Amniotic stem cell (primary cell): ENCODE results near the gene CD1B.
"Not testable (repeated sequence)": the region's sequence is repeated elsewhere in the genome, so short reads cannot be mapped to it uniquely, and the experiment has no call there.

ENCODE experiments used
- DNase-seq: peaks from one replicate; lab custom pipeline; 2025; lab: John Stamatoyannopoulos, UW

The CD1B gene

GRCh38 chr1:158331481-158332150 lies at the start of gene CD1B:
Gene CD1B (minus strand): TSS chr1:158331531. CDS start chr1:158331423, 108 bp downstream.
- no peak for DNase-seq

DNA sequence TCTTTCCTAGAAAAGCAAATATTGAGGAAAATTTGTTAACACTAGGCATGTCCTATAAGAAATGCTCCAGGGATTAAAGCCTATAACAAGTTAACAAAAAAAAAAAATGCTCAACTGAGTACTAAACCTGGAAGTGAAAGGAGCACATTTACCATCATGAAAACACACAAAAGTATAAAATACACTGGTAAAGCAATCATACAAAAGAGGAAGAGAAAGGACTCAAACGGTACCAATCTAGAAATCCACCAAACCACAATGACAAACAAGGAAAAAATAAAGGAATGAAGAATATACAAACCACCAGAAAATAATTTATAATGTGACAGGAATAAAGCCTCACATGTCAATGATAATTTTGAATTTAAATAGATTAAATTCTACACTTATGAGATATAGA lies 43.5 kb upstream of the CD1B start:
- no peak for DNase-seq

DNA sequence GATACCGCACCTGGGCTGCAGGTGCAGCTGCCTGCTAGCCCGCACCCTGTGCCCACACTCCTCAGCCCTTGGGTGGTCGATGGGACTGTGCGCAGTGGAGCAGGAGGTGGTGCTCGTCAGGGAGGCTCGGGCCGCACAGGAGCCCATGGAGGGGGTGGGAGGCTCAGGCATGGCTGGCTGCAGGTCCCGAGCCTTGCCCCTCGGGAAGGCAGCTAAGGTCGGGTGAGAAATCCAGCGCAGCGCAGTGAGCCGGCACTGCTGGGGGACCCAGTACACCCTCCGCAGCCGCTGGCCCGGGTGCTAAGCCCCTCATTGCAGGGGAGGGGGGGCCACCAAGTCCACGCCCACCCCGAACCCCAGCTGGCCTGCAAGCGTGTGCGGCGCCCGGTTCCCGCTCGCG lies 42.8 kb upstream of the CD1B start:
- not testable (repeated sequence) for DNase-seq

DNA sequence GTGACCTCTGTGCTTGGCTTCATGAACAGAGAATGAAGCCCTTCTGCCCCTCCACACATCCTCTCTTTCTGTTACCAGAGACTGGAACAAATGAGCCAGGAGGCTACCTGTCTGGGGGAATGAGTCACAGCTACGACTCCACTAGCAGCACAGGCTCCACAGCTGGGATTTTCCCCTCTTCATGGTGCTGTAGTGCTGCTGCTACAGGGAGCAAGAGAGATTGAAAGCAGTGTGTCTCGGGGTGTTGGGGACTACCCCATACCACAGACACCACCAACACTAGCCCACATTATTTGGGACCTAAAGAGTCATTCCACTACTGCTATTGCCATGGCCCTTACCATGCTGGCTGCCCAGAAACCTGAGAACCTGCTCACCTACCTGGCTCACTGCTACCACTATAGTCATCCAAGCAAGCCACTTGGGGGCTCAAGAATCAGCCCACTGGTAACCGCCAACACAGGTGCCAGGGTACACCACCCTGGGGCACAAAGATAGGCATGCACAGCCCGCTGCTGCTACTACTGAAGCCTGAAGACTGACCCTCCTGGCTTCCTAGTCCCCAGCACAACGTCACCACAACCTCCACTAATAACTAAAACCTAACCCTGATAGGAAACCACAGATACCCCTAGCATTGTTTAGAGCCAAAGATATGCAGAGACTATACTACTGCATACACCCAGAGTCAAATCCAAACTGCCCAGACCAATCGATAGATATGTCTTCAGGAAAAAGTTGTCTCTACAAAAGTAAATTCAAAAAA lies 40.0 kb upstream of the CD1B start:
- no peak for DNase-seq

GRCh38 chr1:158366783-158367182 lies 35.5 kb upstream of the CD1B start:
- no peak for DNase-seq

DNA sequence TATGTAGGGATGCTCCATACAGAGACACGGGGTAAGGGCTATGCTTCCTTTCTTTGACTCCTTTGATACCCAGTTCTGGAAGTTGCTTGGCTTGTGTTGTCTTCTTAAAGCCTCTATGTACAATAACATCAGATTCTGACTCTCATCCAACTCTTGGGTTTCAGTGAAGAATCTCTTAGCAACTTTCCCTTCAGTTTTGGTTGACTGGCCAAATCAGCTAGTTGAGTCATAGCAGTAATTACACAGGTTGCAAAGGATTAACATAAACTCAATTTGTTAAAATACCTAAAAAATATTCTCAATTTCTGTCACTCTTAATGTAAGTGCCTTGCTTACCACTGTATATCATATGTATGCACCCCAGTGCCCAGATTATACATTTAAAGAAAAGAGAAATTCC lies 31.6 kb upstream of the CD1B start:
- DNase-seq: no peak

DNA sequence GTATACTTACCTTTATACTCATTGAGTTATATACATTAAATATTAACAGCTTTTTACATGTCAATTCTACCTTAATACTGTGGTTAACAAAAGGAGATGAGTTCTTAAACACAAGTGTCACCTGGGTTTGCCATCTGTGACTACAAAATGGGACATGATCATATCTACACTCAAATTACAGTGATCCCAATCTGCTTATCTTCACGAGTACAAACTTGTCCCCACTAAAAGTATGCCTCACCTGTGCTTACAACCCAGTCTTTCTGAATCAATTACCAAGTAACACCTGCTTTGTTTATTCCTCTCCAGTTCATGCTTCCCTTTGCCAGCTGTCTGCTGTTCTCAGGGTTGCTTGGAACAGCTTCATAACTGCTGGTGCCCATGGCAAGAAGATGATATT lies 31.2 kb upstream of the CD1B start:
- DNase-seq: no peak

DNA sequence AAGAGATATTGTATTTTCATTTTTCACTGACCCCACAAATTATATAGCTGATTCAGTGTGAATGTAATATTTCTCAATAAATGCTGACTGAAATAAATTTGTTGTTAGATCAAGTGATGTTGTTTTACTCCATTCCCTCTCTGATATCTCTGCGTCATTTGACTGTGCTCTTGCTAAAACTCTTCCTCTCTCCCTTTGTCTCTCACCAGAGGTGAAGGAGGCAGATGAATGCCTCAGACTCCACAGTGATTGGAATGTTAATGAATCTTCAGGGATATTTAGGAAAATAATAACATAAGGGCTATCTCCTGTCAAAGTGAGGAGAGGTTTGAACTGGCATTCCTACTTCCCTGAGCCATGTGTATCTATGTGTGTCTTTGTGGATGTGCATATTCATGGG lies 26.1 kb upstream of the CD1B start:
- no peak for DNase-seq

DNA sequence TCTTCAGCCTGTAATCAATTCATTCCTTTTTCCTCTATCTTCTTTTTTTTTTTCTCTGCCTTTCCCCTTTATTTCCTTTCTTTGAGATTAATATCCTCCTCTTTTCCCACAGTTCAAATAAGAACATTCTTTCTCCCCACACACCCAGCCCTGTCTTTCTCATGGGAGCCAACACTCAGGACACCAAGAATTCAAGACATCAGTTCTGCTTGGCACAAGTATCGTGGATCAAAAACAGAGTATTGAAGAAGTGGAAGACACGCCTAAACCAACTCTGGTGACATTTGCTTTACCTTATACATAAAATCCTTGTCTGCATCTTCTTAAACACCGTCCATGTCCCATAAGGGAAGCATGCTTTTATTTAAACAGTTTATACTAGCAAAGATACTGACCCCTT lies 25.3 kb upstream of the CD1B start:
- DNase-seq: no peak

DNA sequence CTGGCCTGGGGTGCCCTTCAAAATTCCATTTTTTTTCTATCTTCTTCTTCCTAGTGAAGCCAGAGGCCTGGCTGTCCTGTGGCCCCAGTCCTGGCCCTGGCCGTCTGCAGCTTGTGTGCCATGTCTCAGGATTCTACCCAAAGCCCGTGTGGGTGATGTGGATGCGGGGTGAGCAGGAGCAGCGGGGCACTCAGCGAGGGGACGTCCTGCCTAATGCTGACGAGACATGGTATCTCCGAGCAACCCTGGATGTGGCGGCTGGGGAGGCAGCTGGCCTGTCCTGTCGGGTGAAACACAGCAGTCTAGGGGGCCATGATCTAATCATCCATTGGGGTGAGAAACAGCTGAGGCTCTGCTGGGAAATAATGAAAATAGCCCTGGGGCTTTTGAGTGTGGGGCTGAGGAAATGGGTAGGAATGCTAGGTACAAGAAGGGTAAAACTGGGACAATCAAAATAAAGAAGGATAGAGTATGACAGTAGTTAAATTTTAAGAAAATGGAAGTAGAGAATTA lies 24.5 kb upstream of the CD1B start:
- no peak for DNase-seq

DNA sequence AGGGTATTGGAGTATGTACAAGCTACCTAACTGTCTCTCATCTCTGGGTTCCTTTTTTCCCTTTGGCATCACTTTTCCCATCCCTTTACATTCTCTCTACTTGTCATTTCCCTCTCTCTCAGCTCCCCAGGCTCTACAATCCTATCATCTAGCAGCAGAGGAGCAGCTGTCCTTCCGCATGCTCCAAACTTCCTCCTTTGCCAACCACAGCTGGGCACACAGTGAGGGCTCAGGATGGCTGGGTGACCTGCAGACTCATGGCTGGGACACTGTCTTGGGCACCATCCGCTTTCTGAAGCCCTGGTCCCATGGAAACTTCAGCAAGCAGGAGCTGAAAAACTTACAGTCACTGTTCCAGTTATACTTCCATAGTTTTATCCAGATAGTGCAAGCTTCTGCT lies 22.9 kb upstream of the CD1B start:
- no peak for DNase-seq

- DNase-seq: no peak
Observed at GRCh38 chr1:158353303-158354075, 22.2 kb upstream of the CD1B start, which contains the start of gene CD1E. Gene CD1E (plus strand): TSS chr1:158353894. CDS start chr1:158353989, 95 bp downstream.

DNA sequence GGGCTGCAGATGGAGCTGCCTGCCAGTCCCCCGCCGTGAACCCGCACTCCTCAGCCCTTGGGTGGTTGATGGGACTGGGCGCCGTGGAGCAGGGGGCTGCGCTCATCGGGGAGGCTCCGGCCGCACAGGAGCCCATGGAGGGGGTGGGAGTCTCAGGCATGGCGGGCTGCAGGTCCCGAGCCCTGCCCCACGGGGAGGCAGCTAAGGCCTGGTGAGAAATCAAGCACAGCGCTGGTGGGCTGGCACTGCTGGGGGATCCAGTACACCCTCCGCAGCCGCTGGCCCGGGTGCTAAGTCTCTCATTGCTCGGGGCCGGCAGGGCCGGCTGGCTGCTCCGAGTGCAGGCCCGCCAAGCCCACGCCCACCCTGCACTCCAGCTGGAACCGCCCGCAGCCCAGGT lies 17.6 kb upstream of the CD1B start:
- DNase-seq: not testable (repeated sequence)

DNA sequence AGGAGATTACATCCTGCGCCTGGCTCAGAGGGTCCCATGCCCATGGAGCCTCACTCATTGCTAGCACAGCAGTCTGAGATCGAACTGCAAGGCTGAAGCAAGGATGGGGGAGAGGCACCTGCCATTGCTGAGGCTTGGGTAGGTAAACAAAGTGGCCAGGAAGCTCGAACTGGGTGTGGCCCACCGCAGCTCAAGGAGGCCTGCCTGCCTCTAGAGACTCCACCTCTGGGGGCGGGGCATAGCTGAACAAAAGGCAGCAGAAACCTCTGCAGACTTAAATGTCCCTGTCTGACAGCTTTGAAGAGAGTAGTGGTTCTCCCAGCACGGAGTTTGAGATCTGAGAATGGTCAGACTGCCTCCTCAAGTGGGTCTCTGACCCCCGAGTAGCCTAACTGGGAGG lies 5.1 kb upstream of the CD1B start:
- DNase-seq: not testable (repeated sequence)

DNA sequence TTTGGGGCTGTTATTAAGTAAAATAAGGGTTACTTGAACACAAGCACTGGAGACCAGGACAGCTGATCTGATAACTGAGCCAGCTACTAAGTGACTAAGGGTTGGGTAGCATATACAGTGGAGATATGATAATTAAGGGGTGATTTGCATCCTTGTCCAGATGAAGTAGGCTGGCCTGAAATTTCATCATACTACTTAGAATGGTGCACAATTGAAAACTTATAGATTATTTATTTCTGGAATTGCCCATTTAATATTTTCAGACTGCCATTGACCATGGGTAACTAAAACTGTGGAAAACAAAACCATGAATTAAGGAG lies 3.8 kb upstream of the CD1B start:
- no peak for DNase-seq

GRCh38 chr1:158334526-158335212 lies 3.3 kb upstream of the CD1B start:
- no peak for DNase-seq

DNA sequence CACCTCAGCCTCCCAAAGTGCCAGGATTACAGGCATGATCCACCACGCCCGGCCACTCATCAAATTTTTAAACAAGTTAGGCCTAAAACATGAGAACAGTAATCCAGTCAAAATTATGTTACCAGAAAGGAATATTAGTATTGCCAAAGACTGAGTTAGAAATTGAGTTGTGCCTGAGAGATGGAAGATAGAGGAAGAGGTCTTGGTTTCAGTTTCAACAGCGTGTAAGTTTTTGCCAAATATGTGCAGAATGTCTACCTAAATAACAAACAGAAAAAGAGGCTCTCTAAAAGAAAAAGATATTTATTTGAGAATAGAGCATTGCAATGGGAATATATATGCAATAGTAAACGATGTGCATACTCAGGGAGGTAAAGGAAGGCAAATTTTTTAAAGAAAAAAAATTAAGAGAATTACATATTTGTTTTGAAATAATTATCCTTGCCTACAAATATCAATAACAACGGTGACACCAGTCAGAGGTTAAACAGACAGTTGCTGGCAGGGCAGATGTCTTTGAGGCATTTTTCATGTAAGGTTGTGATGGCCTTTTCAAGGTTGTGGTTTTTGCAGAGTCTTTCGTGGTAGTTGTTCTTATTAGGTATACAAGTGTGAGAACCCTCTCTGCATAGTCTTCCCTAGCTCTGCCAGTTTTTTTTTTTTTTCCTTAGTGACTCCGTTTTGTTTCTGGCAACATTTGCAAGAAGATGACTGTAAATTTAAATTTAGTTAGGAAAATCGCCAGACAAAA lies 2.2 kb upstream of the CD1B start:
- no peak for DNase-seq

- DNase-seq: no peak
Observed at GRCh38 chr1:158331106-158331425, 265 bp downstream of the CD1B start.

DNA sequence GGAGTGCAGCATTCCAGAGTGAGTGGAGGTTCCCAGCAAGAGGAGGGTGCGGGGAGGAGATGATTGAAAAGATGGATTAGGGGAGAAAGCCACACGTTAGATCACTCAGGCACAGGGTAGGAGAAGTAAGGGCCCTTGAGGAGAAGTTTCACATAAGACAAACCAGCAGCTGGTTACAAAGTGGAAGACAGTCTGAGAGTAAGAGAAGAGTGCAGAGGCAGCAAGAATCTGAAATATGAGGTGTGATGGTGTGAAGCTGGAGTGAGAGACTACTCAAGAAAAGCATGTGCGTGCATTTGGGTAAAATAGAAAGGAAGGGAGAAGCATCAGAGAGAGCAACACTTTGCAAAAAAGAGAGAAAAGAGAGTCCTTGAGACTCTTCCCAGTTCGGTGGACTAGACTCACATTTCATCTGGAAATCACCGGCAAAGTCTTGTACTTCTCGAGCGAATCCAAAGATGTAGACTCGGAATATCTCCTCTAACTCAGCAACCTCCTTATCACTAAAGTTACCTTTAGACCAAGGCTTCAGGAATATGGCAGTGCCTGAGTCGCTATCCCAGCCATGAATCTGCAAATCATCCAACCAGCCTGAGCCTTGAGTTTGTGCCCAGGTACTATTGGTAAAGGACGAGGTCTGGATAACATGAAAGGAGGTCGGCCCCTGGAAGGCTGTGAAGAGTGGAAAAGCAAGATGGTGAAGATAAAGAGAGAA lies 783 bp downstream of the CD1B start:
- no peak for DNase-seq

- DNase-seq: no peak
Observed at GRCh38 chr1:158329733-158330132, 1.6 kb downstream of the CD1B start.

- DNase-seq: no peak
Observed at GRCh38 chr1:158329300-158329699, 2.0 kb downstream of the CD1B start.
